ENCODE results near the gene HIGD2A.

The HIGD2A gene

GRCh38 chr5:176418251-176418650 is 29.7 kb downstream of the HIGD2A start:
- no peak for DNase-seq

- no peak for DNase-seq
Measured at GRCh38 chr5:176420086-176420485, 31.5 kb downstream of the HIGD2A start.

- no peak for DNase-seq
Measured at GRCh38 chr5:176420972-176421544, 32.5 kb downstream of the HIGD2A start.

GRCh38 chr5:176424181-176424580 is 35.6 kb downstream of the HIGD2A start:
- no peak for DNase-seq

- no peak for DNase-seq
Measured at GRCh38 chr5:176425138-176425537, 36.6 kb downstream of the HIGD2A start.

- DNase-seq = no peak
Measured at GRCh38 chr5:176425791-176426190, 37.2 kb downstream of the HIGD2A start.

- DNase-seq = no peak
Measured at GRCh38 chr5:176426876-176427275, 38.3 kb downstream of the HIGD2A start.

GRCh38 chr5:176427971-176428370 is 39.4 kb downstream of the HIGD2A start:
- no peak for DNase-seq

GRCh38 chr5:176429972-176430371 is 41.4 kb downstream of the HIGD2A start:
- no peak for DNase-seq

GRCh38 chr5:176432707-176433106 is 44.2 kb downstream of the HIGD2A start:
- DNase-seq = no peak

GRCh38 chr5:176436656-176437055 is 48.1 kb downstream of the HIGD2A start:
- DNase-seq = no peak

GRCh38 chr5:176438959-176439757 is 50.6 kb downstream of the HIGD2A start:
- DNase-seq = no peak

Data from Kasumi-1 (cell line).